CD14-positive monocyte (primary cell): ENCODE results near the gene ZCCHC4. TPM values are rescaled to one million over a fixed set of nuclear protein-coding genes. Genes with fewer than 3 reads are reported as not detected.

ENCODE experiments used
- DNase-seq, 3 donors: peaks; one replicate each; pipeline ENCODE4 v3.0.0-alpha.2; 2011 to 2022
- H2AFZ ChIP-seq: 2 replicates; pipeline ENCODE4 v1.6.0; 2012; ENCODE audit warnings: mild to moderate bottlenecking, low read depth, low read length, inconsistent platforms; ENCODE audit not compliant: insufficient read depth, poor library complexity, severe bottlenecking
- H3K27ac ChIP-seq, 2 donors: 1 replicate in 1 of 2; 2 replicates in 1 of 2; pipeline ENCODE4 v1.5.1; 2012 to 2013; ENCODE audit warnings: low read length in 2 of 2, control low read depth in 1 of 2, inconsistent platforms in 1 of 2, low read depth in 1 of 2, mild to moderate bottlenecking in 1 of 2
- H3K27me3 ChIP-seq, 2 donors: one replicate each; pipeline versions ENCODE4 v1.6.0 to v1.6.1; 2011 to 2013; ENCODE audit warnings: low read length in 2 of 2; ENCODE audit not compliant: control insufficient read depth in 2 of 2, insufficient read depth in 2 of 2
- H3K36me3 ChIP-seq, 2 donors: replicated peaks in 1 of 2; 1 replicate in 1 of 2; 2 replicates in 1 of 2; pipeline versions ENCODE4 v1.5.1 to v1.6.1; 2012 to 2013; ENCODE audit warnings: low read length in 2 of 2, control low read depth in 1 of 2, inconsistent platforms in 1 of 2, mild to moderate bottlenecking in 1 of 2; ENCODE audit not compliant: insufficient read depth in 2 of 2, control insufficient read depth in 1 of 2
- H3K4me1 ChIP-seq, 2 donors: 1 replicate in 1 of 2; 2 replicates in 1 of 2; pipeline versions ENCODE4 v1.5.1 to v1.6.1; 2012 to 2013; ENCODE audit warnings: low read length in 2 of 2, control low read depth in 1 of 2, inconsistent platforms in 1 of 2, mild to moderate bottlenecking in 1 of 2, moderate library complexity in 1 of 2; ENCODE audit not compliant: insufficient read depth in 2 of 2, control insufficient read depth in 1 of 2
- H3K4me2 ChIP-seq: replicated peaks from 2 replicates; pipeline ENCODE3; 2012; ENCODE audit warnings: low read length, moderate library complexity, mild to moderate bottlenecking; ENCODE audit not compliant: poor library complexity, severe bottlenecking; ENCODE audit errors: extremely low read depth
- H3K4me3 ChIP-seq, 3 experiments: fragments of 200-600 bp in 1 of 3; sonication (generic) in 1 of 3; replicated peaks in 1 of 3; 1 replicate in 2 of 3; 2 replicates in 1 of 3; pipeline ENCODE4 v1.5.1; 2011 to 2013; ENCODE audit warnings: low read length in 3 of 3, mild to moderate bottlenecking in 3 of 3, control low read depth in 2 of 3, low read depth in 2 of 3, inconsistent platforms in 1 of 3, moderate library complexity in 1 of 3
- H3K79me2 ChIP-seq: 2 replicates; pipeline ENCODE4 v1.6.0; 2012; ENCODE audit warnings: mild to moderate bottlenecking, control low read depth, inconsistent platforms, low read length, moderate library complexity; ENCODE audit not compliant: insufficient read depth
- H3K9ac ChIP-seq: 2 replicates; pipeline ENCODE4 v1.6.0; 2017; ENCODE audit warnings: low read length, mild to moderate bottlenecking; ENCODE audit not compliant: insufficient read depth, poor library complexity, severe bottlenecking
- H3K9me3 ChIP-seq, 2 donors: replicated peaks in 1 of 2; 1 replicate in 1 of 2; 2 replicates in 1 of 2; pipeline versions ENCODE4 v1.5.1 to v1.6.1; 2012 to 2013; ENCODE audit warnings: low read length in 2 of 2, control low read depth in 1 of 2; ENCODE audit not compliant: control insufficient read depth in 1 of 2, insufficient read depth in 1 of 2
- H4K20me1 ChIP-seq: 2 replicates; pipeline ENCODE4 v1.6.0; 2012; ENCODE audit warnings: mild to moderate bottlenecking, low read length, control low read depth, moderate library complexity; ENCODE audit not compliant: insufficient read depth
- H3K27ac Mint-ChIP-seq, 7 donors: one replicate each; pipeline ENCODE4 v1.8.0; 2020; ENCODE audit warnings: mild to moderate bottlenecking in 7 of 7, mixed read lengths in 7 of 7, moderate library complexity in 6 of 7, inconsistent platforms in 2 of 7
- H3K27me3 Mint-ChIP-seq, 3 donors: one replicate each; pipeline ENCODE4 v1.8.0; 2021 to 2022; ENCODE audit warnings: low read depth in 3 of 3, mild to moderate bottlenecking in 3 of 3, mixed read lengths in 3 of 3, moderate library complexity in 3 of 3, inconsistent platforms in 1 of 3
- H3K36me3 Mint-ChIP-seq, 2 donors: one replicate each; pipeline ENCODE4 v1.8.0; 2020; ENCODE audit warnings: mixed read lengths in 2 of 2, inconsistent platforms in 1 of 2, mild to moderate bottlenecking in 1 of 2
- H3K4me1 Mint-ChIP-seq: one replicate; pipeline ENCODE4 v1.8.0; 2020; ENCODE audit warnings: mild to moderate bottlenecking, mixed read lengths
- H3K4me3 Mint-ChIP-seq, 2 donors: one replicate each; pipeline ENCODE4 v1.8.0; 2020; ENCODE audit warnings: mild to moderate bottlenecking in 2 of 2, mixed read lengths in 2 of 2, moderate library complexity in 1 of 2
- H3K9me3 Mint-ChIP-seq, 7 donors: one replicate each; pipeline ENCODE4 v1.8.0; 2020 to 2022; ENCODE audit warnings: mixed read lengths in 7 of 7, mild to moderate bottlenecking in 6 of 7, moderate library complexity in 6 of 7, inconsistent platforms in 2 of 7
- CTCF ChIP-seq: fragments of 200-600 bp; IDR thresholded peaks from one replicate; pipeline ENCODE4 v1.8.0; 2022; ENCODE audit warnings: antibody characterized with exemption, mild to moderate bottlenecking
- whole genome bisulfite sequencing: methylation state at CpG from one replicate; pipeline ENCODE4 v1.1.5; 2013; ENCODE audit warnings: missing lambda C conversion rate; ENCODE audit not compliant: insufficient coverage; 5-methylcytosine and 5-hydroxymethylcytosine counted together
- intact Hi-C, 2 donors: fragments of 100-400 bp; cut with micrococcal nuclease; formaldehyde crosslinking; loops; one replicate each; pipeline versions ENCODE4 v1.15.0 to v1.15.1; 2023
- polyA plus RNA-seq, 3 donors: library from polyadenylated mRNA; depleted of rRNA in 1 of 3; unstranded in 2 of 3; stranded (reverse) in 1 of 3; fragments of 300-500 nt in 2 of 3; fragments of >200 nt in 1 of 3; fragmentation: Illumina TruSeq in 2 of 3; gene quantifications; 1 replicate in 2 of 3; 2 replicates in 1 of 3; pipeline ENCODE4 v1.2.3, GENCODE V29; 2012 to 2021

The ZCCHC4 gene
- polyA plus RNA-seq, 3 donors = 1.6 to 3.5 (median 3.4) TPM

GRCh38 chr4:25291158-25291733 lies 21.3 kb upstream of the ZCCHC4 start:
- Histone ChIP-seq H3K4me3 (no peak overlapping the region), H3K79me2 (no peaks in the 10 kb centered on the region), H3K4me2 (no peak overlapping the region), H2AFZ (no peak overlapping the region), H3K36me3 (no peaks in the 10 kb centered on the region), H4K20me1 (no peaks in the 10 kb centered on the region), H3K27ac (no peak overlapping the region), H3K27me3 (no peaks in the 10 kb centered on the region), H3K9me3 (peaks cover 0 to 10% of the 10 kb centered on the region in 2 donors), H3K9ac (no peak overlapping the region), H3K4me1 (no peaks in the 10 kb centered on the region)
- DNase-seq = no peak
- intact Hi-C loops = no loop called here
- Mint-ChIP-seq H3K4me1 (no peaks in the 10 kb centered on the region), H3K27ac (no peak overlapping the region), H3K36me3 (no peaks in the 10 kb centered on the region), H3K27me3 (peaks cover 4 to 5% (median 5%) of the 10 kb centered on the region in 3 donors), H3K9me3 (peaks cover 8 to 19% (median 13%) of the 10 kb centered on the region in 7 donors), H3K4me3 (no peak overlapping the region)
- no peak for TF ChIP-seq CTCF
- WGBS = 90% methylated on average over 7 of the region's 12 CpGs

- no peak overlapping the region for H3K4me3 ChIP-seq
- intact Hi-C loops = no loop called here
- Mint-ChIP-seq H3K4me1 (no peaks in the 10 kb centered on the region), H3K27me3 (peaks cover 0 to 7% (median 7%) of the 10 kb centered on the region in 3 donors), H3K27ac (no peak overlapping the region), H3K36me3 (no peaks in the 10 kb centered on the region), H3K9me3 (peaks cover 0 to 2% (median 0%) of the 10 kb centered on the region in 7 donors), H3K4me3 (no peak overlapping the region)
- no peak for DNase-seq
- H4K20me1 ChIP-seq = no peaks in the 10 kb centered on the region
- H3K79me2 ChIP-seq = no peaks in the 10 kb centered on the region
- H3K27me3 ChIP-seq = peaks cover 0 to 3% of the 10 kb centered on the region in 2 donors
- H3K27ac ChIP-seq = no peak overlapping the region
- no peak overlapping the region for H2AFZ ChIP-seq
- no peaks in the 10 kb centered on the region for H3K36me3 ChIP-seq
- H3K9ac ChIP-seq = no peak overlapping the region
- H3K4me2 ChIP-seq = no peak overlapping the region
- H3K9me3 ChIP-seq = no peaks in the 10 kb centered on the region
- no CpG with 5 or more reads among the region's 5 CpGs for WGBS
- H3K4me1 ChIP-seq = no peaks in the 10 kb centered on the region
- TF ChIP-seq CTCF = no peak
Observed at GRCh38 chr4:25297528-25298242, 14.9 kb upstream of the ZCCHC4 start.
